GM21423 (cell line): ENCODE measurements around the gene MAP2K4.

ENCODE experiments used
- ATAC-seq: cut with Tn5 transposase; IDR thresholded peaks from one replicate; pipeline ENCODE4 v1.9.1; 2021; ENCODE audit warnings: mild to moderate bottlenecking, moderate library complexity; ENCODE audit not compliant: unreplicated experiment

Gene MAP2K4

GRCh38 chr17:12035673-12036072 lies 15.0 kb downstream of the MAP2K4 start:
- no peak for ATAC-seq

GRCh38 chr17:12037970-12038369 lies 17.3 kb downstream of the MAP2K4 start:
- no peak for ATAC-seq

GRCh38 chr17:12040478-12040877 lies 19.8 kb downstream of the MAP2K4 start:
- ATAC-seq, result no peak

GRCh38 chr17:12041312-12041711 lies 20.6 kb downstream of the MAP2K4 start:
- ATAC-seq, result no peak

GRCh38 chr17:12043702-12044101 lies 23.0 kb downstream of the MAP2K4 start:
- ATAC-seq, result no peak

GRCh38 chr17:12046786-12047185 lies 26.1 kb downstream of the MAP2K4 start:
- no peak for ATAC-seq

GRCh38 chr17:12047681-12048376 lies 27.2 kb downstream of the MAP2K4 start:
- ATAC-seq, result no peak

GRCh38 chr17:12048843-12049473 lies 28.3 kb downstream of the MAP2K4 start:
- no peak for ATAC-seq

- ATAC-seq, result no peak
Observed at GRCh38 chr17:12050646-12051225, 30.1 kb downstream of the MAP2K4 start.

GRCh38 chr17:12053552-12053951 lies 32.9 kb downstream of the MAP2K4 start:
- no peak for ATAC-seq

GRCh38 chr17:12055889-12056288 lies 35.2 kb downstream of the MAP2K4 start:
- ATAC-seq, result no peak

GRCh38 chr17:12057520-12057919 lies 36.8 kb downstream of the MAP2K4 start:
- ATAC-seq, result no peak

GRCh38 chr17:12058535-12058934 lies 37.9 kb downstream of the MAP2K4 start:
- no peak for ATAC-seq

- ATAC-seq, result no peak
Observed at GRCh38 chr17:12062249-12062648, 41.6 kb downstream of the MAP2K4 start.

GRCh38 chr17:12064395-12064794 lies 43.7 kb downstream of the MAP2K4 start:
- ATAC-seq, result no peak

GRCh38 chr17:12067485-12067884 lies 46.8 kb downstream of the MAP2K4 start:
- no peak for ATAC-seq

- ATAC-seq, result no peak
Observed at GRCh38 chr17:12068946-12069345, 48.3 kb downstream of the MAP2K4 start.

- no peak for ATAC-seq
Observed at GRCh38 chr17:12070561-12070960, 49.9 kb downstream of the MAP2K4 start.

- ATAC-seq, result no peak
Observed at GRCh38 chr17:12074346-12074745, 53.7 kb downstream of the MAP2K4 start.

GRCh38 chr17:12077773-12078172 lies 57.1 kb downstream of the MAP2K4 start:
- ATAC-seq, result no peak

GRCh38 chr17:12078791-12079190 lies 58.1 kb downstream of the MAP2K4 start:
- ATAC-seq, result no peak

GRCh38 chr17:12081720-12082119 lies 61.0 kb downstream of the MAP2K4 start:
- ATAC-seq, result no peak
